Prostate gland (tissue), 2 donors: Measurements from ENCODE around the gene SPAG9. TPM values are rescaled to one million over a fixed set of nuclear protein-coding genes. Genes with fewer than 3 reads are reported as not detected.
"Not testable (repeated sequence)": the region's sequence is repeated elsewhere in the genome, so short reads cannot be mapped to it uniquely, and the experiment has no call there.

Source experiments
- DNase-seq: peaks from one replicate; pipeline ENCODE4 v3.0.0-alpha.2; 2019; ENCODE audit warnings: low spot score
- H3K27ac ChIP-seq, 2 donors: fragments of 200-600 bp; sonication (generic); 2 replicates each; pipeline ENCODE4 v1.5.1; 2017 to 2019
- H3K27me3 ChIP-seq: fragments of 200-600 bp; sonication (generic); replicated peaks from 2 replicates; pipeline ENCODE4 v1.5.1; 2019; ENCODE audit not compliant: insufficient read depth
- H3K36me3 ChIP-seq, 2 donors: fragments of 200-600 bp; sonication (generic); 1 replicate in 1 of 2; 2 replicates in 1 of 2; pipeline versions ENCODE4 v1.5.1 to v1.8.1; 2017 to 2019
- H3K4me1 ChIP-seq: fragments of 200-600 bp; sonication (generic); replicated peaks from 2 replicates; pipeline ENCODE4 v1.5.1; 2019
- H3K4me3 ChIP-seq, 2 donors: fragments of 200-600 bp; sonication (generic); 2 replicates each; pipeline ENCODE4 v1.5.1; 2017 to 2019
- H3K9me3 ChIP-seq: fragments of 200-600 bp; sonication (generic); 2 replicates; pipeline ENCODE4 v1.5.1; 2017
- CTCF ChIP-seq, 4 experiments: fragments of 200-600 bp in 2 of 4; fragments of 450-650 bp in 2 of 4; sonication (generic) in 2 of 4; IDR thresholded peaks; 1 replicate in 3 of 4; 2 replicates in 1 of 4; pipeline ENCODE4 v1.5.1; 2016 to 2019; ENCODE audit warnings: antibody characterized with exemption in 4 of 4, mild to moderate bottlenecking in 2 of 4, moderate library complexity in 2 of 4
- POLR2A ChIP-seq: fragments of 450-650 bp; IDR thresholded peaks from one replicate; pipeline ENCODE4 v1.6.1; 2016; ENCODE audit warnings: antibody characterized with exemption, mild to moderate bottlenecking
- POLR2AphosphoS5 ChIP-seq: sonication (generic); formaldehyde crosslinking; IDR thresholded peaks from one replicate; pipeline ENCODE4 v1.6.1; 2017; ENCODE audit warnings: antibody characterized with exemption
- WGBS: methylation state at CpG from one replicate; pipeline ENCODE4 v1.1.5; 2018; 5-methylcytosine and 5-hydroxymethylcytosine counted together
- intact Hi-C: fragments of 100-400 bp; cut with DNase I; formaldehyde crosslinking; loops from one replicate; pipeline ENCODE4 v1.14.2; 2022
- total RNA-seq, 2 donors: library from RNA; depleted of rRNA; stranded (reverse); fragments of >200 nt; gene quantifications; one replicate each; pipeline ENCODE4 v1.1.0, GENCODE V29; 2016

Gene SPAG9
- total RNA-seq, 2 donors from 2014 or later, result 48.3 to 98.3 TPM

- Histone ChIP-seq H3K27me3 (no peaks in the 10 kb centered on the region), H3K4me3 (no peak overlapping the region), H3K9me3 (no peaks in the 10 kb centered on the region), H3K27ac (no peak overlapping the region), H3K4me1 (no peaks in the 10 kb centered on the region), H3K36me3 (no peaks in the 10 kb centered on the region)
- TF ChIP-seq POLR2A, result no peak
- TF ChIP-seq CTCF (IDR thresholded peaks at IDR 0.05), result no peak
- TF ChIP-seq POLR2AphosphoS5, result no peak
- intact Hi-C loops, result no loop called here
- no peak for DNase-seq
- WGBS, result 89% methylated on average over 4 of the region's 4 CpGs
These were observed 22.8 kb downstream of the SPAG9 start for GRCh38 chr17:51097708-51098446.

GRCh38 chr17:51091635-51092034 is 29.0 kb downstream of the SPAG9 start:
- no peaks in the 10 kb centered on the region for H3K36me3 ChIP-seq
- no peaks in the 10 kb centered on the region for H3K27me3 ChIP-seq
- DNase-seq, result no peak
- no peaks in the 10 kb centered on the region for H3K4me1 ChIP-seq
- no peaks in the 10 kb centered on the region for H3K9me3 ChIP-seq
- 58% methylated on average over 2 of the region's 2 CpGs for WGBS
- no peak overlapping the region for H3K4me3 ChIP-seq
- intact Hi-C loops, result no loop called here
- no peak for TF ChIP-seq POLR2AphosphoS5
- TF ChIP-seq POLR2A, result no peak
- TF ChIP-seq CTCF (IDR thresholded peaks at IDR 0.05), result no peak
- no peak overlapping the region for H3K27ac ChIP-seq

DNA sequence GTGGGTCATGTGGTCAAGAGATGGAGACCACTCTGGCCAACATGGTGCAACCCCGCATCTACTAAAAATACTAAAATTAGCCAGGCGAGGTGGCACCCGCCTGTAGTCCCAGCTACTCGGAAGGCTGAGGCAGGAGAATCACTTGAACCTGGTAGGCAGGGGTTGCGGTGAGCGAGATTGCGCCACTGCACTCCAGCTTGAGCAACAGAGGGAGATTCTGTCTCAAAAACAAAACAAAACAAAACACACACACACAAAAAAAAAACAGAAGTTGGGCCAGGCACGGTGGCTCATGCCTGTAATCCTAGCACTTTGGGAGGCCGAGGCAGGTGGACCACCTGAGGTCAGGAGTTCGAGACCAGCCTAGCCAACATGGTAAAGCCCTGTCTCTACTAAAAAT is 31.8 kb downstream of the SPAG9 start:
- 96% methylated on average over 10 of the region's 10 CpGs for WGBS
- H3K9me3 ChIP-seq, H3K36me3 ChIP-seq, intact Hi-C loops, H3K4me3 ChIP-seq, H3K27me3 ChIP-seq, H3K27ac ChIP-seq, H3K4me1 ChIP-seq, DNase-seq: not testable (repeated sequence)

DNA sequence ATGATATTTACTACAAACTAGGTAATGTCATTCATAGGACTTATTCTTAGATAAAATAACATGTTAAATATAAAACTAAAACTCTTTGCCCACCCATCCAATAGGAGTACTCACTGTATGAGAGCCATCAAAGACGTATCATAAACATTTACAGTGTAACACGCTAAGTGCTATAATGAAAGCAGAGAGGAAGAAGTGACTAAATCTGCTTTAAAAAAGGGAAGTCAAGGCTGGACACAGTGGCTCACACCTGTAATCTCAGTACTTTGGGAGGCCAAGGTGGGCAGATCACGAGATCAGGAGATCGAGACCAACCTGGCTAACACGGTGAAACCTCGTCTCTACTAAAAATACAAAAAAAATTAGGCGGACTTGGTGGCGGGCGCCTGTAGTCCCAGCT is 32.4 kb downstream of the SPAG9 start:
- intact Hi-C loops, result no loop called here
- TF ChIP-seq POLR2A (no peak), POLR2AphosphoS5 (no peak), CTCF (IDR thresholded peaks at IDR 0.05) (no peak)
- H3K27ac ChIP-seq, result no peak overlapping the region
- no peaks in the 10 kb centered on the region for H3K9me3 ChIP-seq
- H3K36me3 ChIP-seq, result no peaks in the 10 kb centered on the region
- H3K4me1 ChIP-seq, result no peaks in the 10 kb centered on the region
- H3K27me3 ChIP-seq, result no peaks in the 10 kb centered on the region
- no peak for DNase-seq
- H3K4me3 ChIP-seq, result no peak overlapping the region
- 93% methylated on average over 9 of the region's 9 CpGs for WGBS

GRCh38 chr17:51087072-51087757 is 33.5 kb downstream of the SPAG9 start:
- H3K4me1 ChIP-seq, result no peaks in the 10 kb centered on the region
- DNase-seq, result no peak
- no peak overlapping the region for H3K4me3 ChIP-seq
- intact Hi-C loops, result no loop called here
- H3K27ac ChIP-seq, result no peak overlapping the region
- H3K36me3 ChIP-seq, result no peaks in the 10 kb centered on the region
- TF ChIP-seq CTCF (IDR thresholded peaks at IDR 0.05) (no peak), POLR2A (no peak), POLR2AphosphoS5 (no peak)
- 57% methylated on average over 2 of the region's 2 CpGs for WGBS
- H3K27me3 ChIP-seq, result no peaks in the 10 kb centered on the region
- no peaks in the 10 kb centered on the region for H3K9me3 ChIP-seq
